Neuronal stem cell (in vitro differentiated cells): ENCODE data around the gene PFAS.

Source experiments
- DNase-seq: peaks from one replicate; pipeline ENCODE4 v3.0.0-alpha.2; 2013; ENCODE audit warnings: low spot score
- H2AFZ ChIP-seq: one replicate; pipeline ENCODE4 v1.6.1; 2013; ENCODE audit warnings: mild to moderate bottlenecking, low read length, inconsistent platforms
- H2AK5ac ChIP-seq: 2 replicates; pipeline ENCODE4 v1.6.1; 2013; ENCODE audit warnings: low read depth, mild to moderate bottlenecking, inconsistent platforms, low read length, moderate library complexity, mixed read lengths
- H2BK120ac ChIP-seq: 2 replicates; pipeline ENCODE4 v1.6.1; 2013; ENCODE audit warnings: low read depth, mild to moderate bottlenecking, inconsistent platforms, low read length, moderate library complexity, mixed read lengths
- H2BK12ac ChIP-seq: one replicate; pipeline ENCODE4 v1.6.1; 2013; ENCODE audit warnings: low read length, inconsistent platforms
- H2BK15ac ChIP-seq: 2 replicates; pipeline ENCODE4 v1.6.1; 2013; ENCODE audit warnings: mild to moderate bottlenecking, low read length, inconsistent platforms, mixed read lengths
- H2BK5ac ChIP-seq: one replicate; pipeline ENCODE4 v1.6.1; 2013; ENCODE audit warnings: inconsistent platforms, mild to moderate bottlenecking, low read length, moderate library complexity
- H3K14ac ChIP-seq: one replicate; pipeline ENCODE4 v1.6.1; 2013; ENCODE audit warnings: low read length, inconsistent platforms
- H3K18ac ChIP-seq: 2 replicates; pipeline ENCODE4 v1.6.1; 2013; ENCODE audit warnings: low read length, inconsistent platforms
- H3K23ac ChIP-seq: 2 replicates; pipeline ENCODE4 v1.6.1; 2013; ENCODE audit warnings: low read depth, mild to moderate bottlenecking, mixed read lengths, low read length, inconsistent platforms; ENCODE audit not compliant: poor library complexity
- H3K27ac ChIP-seq: replicated peaks from 3 replicates; pipeline ENCODE4 v1.5.1; 2013; ENCODE audit warnings: low read length, inconsistent platforms
- H3K27me3 ChIP-seq, 3 experiments: 2 replicates each; pipeline ENCODE4 v1.6.1; 2013; ENCODE audit warnings: low read length in 3 of 3, mild to moderate bottlenecking in 2 of 3, inconsistent platforms in 1 of 3, low read depth in 1 of 3, mixed read lengths in 1 of 3, moderate library complexity in 1 of 3; ENCODE audit not compliant: control insufficient read depth in 3 of 3, insufficient read depth in 3 of 3
- H3K36me3 ChIP-seq, 2 donors: replicated peaks in 1 of 2; 2 replicates each; pipeline ENCODE4 v1.6.1; 2013; ENCODE audit warnings: low read length in 2 of 2; ENCODE audit not compliant: control insufficient read depth in 2 of 2, insufficient read depth in 2 of 2
- H3K4ac ChIP-seq: 2 replicates; pipeline ENCODE4 v1.6.1; 2013; ENCODE audit warnings: inconsistent platforms, mild to moderate bottlenecking, low read length, moderate library complexity
- H3K4me1 ChIP-seq, 2 donors: 1 replicate in 1 of 2; 2 replicates in 1 of 2; pipeline ENCODE4 v1.6.1; 2013; ENCODE audit warnings: low read length in 2 of 2, low read depth in 1 of 2; ENCODE audit not compliant: control insufficient read depth in 2 of 2, insufficient read depth in 1 of 2
- H3K4me2 ChIP-seq: one replicate; pipeline ENCODE4 v1.6.1; 2013; ENCODE audit warnings: mild to moderate bottlenecking, low read length, inconsistent platforms; ENCODE audit not compliant: insufficient read depth, poor library complexity, severe bottlenecking
- H3K4me3 ChIP-seq, 2 donors: 2 replicates each; pipeline ENCODE4 v1.5.1; 2013; ENCODE audit warnings: low read length in 2 of 2, mild to moderate bottlenecking in 2 of 2, inconsistent platforms in 1 of 2, moderate library complexity in 1 of 2
- H3K79me1 ChIP-seq: one replicate; pipeline ENCODE4 v1.6.1; 2013; ENCODE audit warnings: low read depth, mild to moderate bottlenecking, inconsistent platforms, low read length, moderate library complexity
- H3K9ac ChIP-seq: one replicate; pipeline ENCODE4 v1.6.1; 2013; ENCODE audit warnings: mild to moderate bottlenecking, low read depth, low read length, inconsistent platforms; ENCODE audit not compliant: poor library complexity
- H3K9me3 ChIP-seq, 2 donors: replicated peaks in 1 of 2; 2 replicates each; pipeline versions ENCODE3 to v1.6.1; 2013; ENCODE audit warnings: low read length in 2 of 2, mild to moderate bottlenecking in 2 of 2, inconsistent platforms in 1 of 2, low read depth in 1 of 2, mixed read lengths in 1 of 2, moderate library complexity in 1 of 2; ENCODE audit not compliant: control insufficient read depth in 2 of 2, insufficient read depth in 1 of 2
- H4K8ac ChIP-seq: one replicate; pipeline ENCODE4 v1.6.1; 2013; ENCODE audit warnings: low read depth, mild to moderate bottlenecking, inconsistent platforms, low read length, moderate library complexity
- H4K91ac ChIP-seq: one replicate; pipeline ENCODE4 v1.6.1; 2013; ENCODE audit warnings: low read length, low read depth, mild to moderate bottlenecking, inconsistent platforms; ENCODE audit not compliant: poor library complexity
- WGBS, 2 donors: extraction: QIAGEN DNeasy Blood & Tissue Kit; methylation state at CpG; one replicate each; pipeline ENCODE4 v1.1.7; 2013; ENCODE audit warnings: missing lambda C conversion rate in 2 of 2, mixed read lengths in 1 of 2; ENCODE audit not compliant: insufficient read length in 2 of 2, insufficient replicate concordance in 1 of 2; ENCODE audit errors: extremely low coverage in 2 of 2; 5-methylcytosine and 5-hydroxymethylcytosine counted together

PFAS gene

GRCh38 chr17:8312726-8313600 lies 63.9 kb downstream of the PFAS start:
- H3K36me3 ChIP-seq = no peaks in the 10 kb centered on the region
- no peak overlapping the region for H3K4me3 ChIP-seq
- peaks cover 5 to 77% (median 24%) of the 10 kb centered on the region in 3 experiments for H3K27me3 ChIP-seq
- H2BK120ac ChIP-seq = no peak overlapping the region
- H2BK12ac ChIP-seq = no peak overlapping the region
- H2AK5ac ChIP-seq = peak overlapping the region; percentile 3
- no peak overlapping the region for H3K4me2 ChIP-seq
- no peak for DNase-seq
- H2BK15ac ChIP-seq = no peak overlapping the region
- H4K91ac ChIP-seq = no peak overlapping the region
- WGBS, 2 donors = no CpG with 5 or more reads among the region's 16 CpGs
- no peak overlapping the region for H3K23ac ChIP-seq
- H3K4me1 ChIP-seq = peaks cover 6 to 18% of the 10 kb centered on the region in 2 donors
- peak overlapping the region; percentile 94 for H3K14ac ChIP-seq
- peak overlapping the region; percentile 64 for H3K18ac ChIP-seq
- H3K79me1 ChIP-seq = no peaks in the 10 kb centered on the region
- no peak overlapping the region for H3K4ac ChIP-seq
- H2AFZ ChIP-seq = no peak overlapping the region
- no peaks in the 10 kb centered on the region for H3K9me3 ChIP-seq
- no peak overlapping the region for H4K8ac ChIP-seq
- H3K27ac ChIP-seq = no peak overlapping the region
- H3K9ac ChIP-seq = no peak overlapping the region
- no peak overlapping the region for H2BK5ac ChIP-seq

GRCh38 chr17:8314797-8315763 lies 66.0 kb downstream of the PFAS start:
- Histone ChIP-seq H3K4me3 (peak overlapping the region; percentile 5 to 72), H3K9ac (peak overlapping the region; percentile 74), H3K23ac (peak overlapping the region; percentile 90), H3K14ac (peak overlapping the region; percentile 86), H2BK12ac (no peak overlapping the region), H4K91ac (no peak overlapping the region), H3K27me3 (peaks cover 5 to 88% (median 24%) of the 10 kb centered on the region in 3 experiments), H2BK5ac (peak overlapping the region; percentile 71), H3K4me2 (peak overlapping the region; percentile 85), H3K18ac (peak overlapping the region; percentile 79), H3K79me1 (no peaks in the 10 kb centered on the region), H4K8ac (no peak overlapping the region), H3K4me1 (peaks cover 6 to 18% of the 10 kb centered on the region in 2 donors), H3K9me3 (no peaks in the 10 kb centered on the region), H3K27ac (no peak overlapping the region), H2BK120ac (peak overlapping the region; percentile 83), H3K36me3 (no peaks in the 10 kb centered on the region), H3K4ac (no peak overlapping the region), H2BK15ac (peak overlapping the region; percentile 56), H2AFZ (peak overlapping the region; percentile 83), H2AK5ac (peak overlapping the region; percentile 53)
- no CpG with 5 or more reads among the region's 29 CpGs for WGBS, 2 donors
- DNase-seq = no peak

- DNase-seq = no peak
- no peaks in the 10 kb centered on the region for H3K36me3 ChIP-seq
- no peak overlapping the region for H2BK15ac ChIP-seq
- H3K4me3 ChIP-seq = peak overlapping the region in 1 of 2 donors; percentile 72
- no peak overlapping the region for H3K9ac ChIP-seq
- H2AK5ac ChIP-seq = peak overlapping the region; percentile 3
- H2BK120ac ChIP-seq = peak overlapping the region; percentile 83
- H4K8ac ChIP-seq = no peak overlapping the region
- peak overlapping the region; percentile 83 for H2AFZ ChIP-seq
- H3K9me3 ChIP-seq = no peaks in the 10 kb centered on the region
- peak overlapping the region; percentile 86 for H3K14ac ChIP-seq
- peak overlapping the region; percentile 90 for H3K23ac ChIP-seq
- H2BK5ac ChIP-seq = peak overlapping the region; percentile 71
- no peak overlapping the region for H2BK12ac ChIP-seq
- H3K79me1 ChIP-seq = no peaks in the 10 kb centered on the region
- H3K18ac ChIP-seq = peak overlapping the region; percentile 79
- WGBS, 2 donors = no CpG with 5 or more reads among the region's 26 CpGs
- H3K4ac ChIP-seq = no peak overlapping the region
- no peak overlapping the region for H4K91ac ChIP-seq
- peaks cover 6 to 18% of the 10 kb centered on the region in 2 donors for H3K4me1 ChIP-seq
- no peak overlapping the region for H3K27ac ChIP-seq
- H3K27me3 ChIP-seq = peaks cover 5 to 86% (median 24%) of the 10 kb centered on the region in 3 experiments
- peak overlapping the region; percentile 85 for H3K4me2 ChIP-seq
These were observed 66.7 kb downstream of the PFAS start for GRCh38 chr17:8315764-8316217.
